LNCaP clone FGC (cell line): ENCODE results near the gene SV2B.

Source experiments
- DNase-seq: peaks from one replicate; pipeline ENCODE4 v3.0.0-alpha.2; 2011; ENCODE audit warnings: low read depth
- H3K4me3 ChIP-seq: 2 replicates; pipeline ENCODE4 v1.5.1; 2011; ENCODE audit warnings: mild to moderate bottlenecking, low read depth, low read length, control low read depth
- CTCF ChIP-seq: IDR thresholded peaks from 2 replicates; pipeline ENCODE4 v1.5.1; 2012; ENCODE audit warnings: mild to moderate bottlenecking; ENCODE audit not compliant: control insufficient read depth, insufficient read depth; ENCODE audit errors: extremely low read depth

Gene SV2B

GRCh38 chr15:91114301-91114700, 14.2 kb downstream of the SV2B start:
- no peak for DNase-seq
- no peak for TF ChIP-seq CTCF
- H3K4me3 ChIP-seq, result no peak overlapping the region

DNA sequence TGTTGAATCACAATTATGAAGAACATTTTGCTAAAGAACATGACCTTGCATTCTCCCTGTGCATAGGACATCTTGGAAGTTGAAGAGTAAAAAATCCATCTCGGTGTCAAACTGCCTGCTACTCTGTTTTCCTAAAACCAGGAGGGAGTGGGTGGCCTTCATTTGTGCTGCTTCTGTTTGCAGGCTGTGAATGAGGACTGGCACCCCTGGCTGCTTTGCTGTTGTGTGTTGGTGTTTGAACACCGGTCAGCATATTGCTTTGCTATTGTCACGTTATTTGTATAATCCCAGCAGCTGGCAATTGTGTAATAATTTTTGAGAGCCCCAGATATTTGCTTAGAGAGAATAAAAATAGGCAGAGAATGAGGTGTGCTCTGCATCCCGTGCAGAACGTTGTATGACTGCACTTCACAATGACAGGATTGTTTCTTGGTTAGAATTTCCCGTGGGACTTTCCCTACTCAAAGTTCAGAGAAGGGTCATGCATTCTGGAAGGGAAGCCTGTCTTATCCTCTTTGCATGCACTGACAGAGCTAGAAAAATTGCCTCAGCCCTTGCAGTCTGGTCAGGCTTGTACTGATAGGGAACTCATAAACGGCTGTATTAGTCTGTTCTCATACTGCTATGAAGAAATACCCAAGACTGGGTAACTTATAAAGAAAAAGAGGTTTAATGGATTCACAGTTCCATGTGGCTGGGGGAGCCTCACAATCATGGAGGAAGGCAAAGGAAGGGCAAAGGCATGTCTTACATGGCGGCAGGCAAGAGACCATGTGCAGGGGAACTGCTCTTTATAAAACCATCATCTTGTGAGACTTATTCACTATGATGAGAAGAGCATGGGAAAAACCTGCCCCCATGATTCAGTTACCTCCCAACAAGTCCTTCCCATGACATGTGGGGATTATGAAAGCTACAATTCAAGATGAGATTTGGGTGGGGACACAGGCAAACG, 16.3 kb downstream of the SV2B start:
- no peak overlapping the region for H3K4me3 ChIP-seq
- no peak for DNase-seq
- TF ChIP-seq CTCF, result no peak

DNA sequence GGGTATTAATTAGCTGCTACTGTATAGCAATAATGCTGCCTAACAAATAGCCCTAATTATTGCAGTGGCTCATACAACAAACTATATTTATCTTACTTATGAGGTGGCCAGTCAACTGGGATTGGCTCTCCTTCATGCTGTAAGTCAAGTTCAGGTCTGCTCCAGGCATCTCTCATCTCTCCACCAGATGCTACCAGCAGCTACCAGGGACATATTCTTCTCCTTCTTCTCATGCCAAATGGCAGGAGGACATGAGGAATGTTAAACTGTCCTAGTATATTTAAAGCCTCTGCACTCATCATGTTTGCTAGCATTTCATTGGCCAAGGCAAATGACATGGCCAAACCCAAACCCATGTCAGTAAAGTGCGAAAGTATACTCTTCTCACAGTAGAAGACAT, 17.3 kb downstream of the SV2B start:
- DNase-seq, result no peak
- TF ChIP-seq CTCF, result no peak
- no peak overlapping the region for H3K4me3 ChIP-seq

GRCh38 chr15:91118817-91119590, 18.9 kb downstream of the SV2B start:
- no peak for TF ChIP-seq CTCF
- no peak overlapping the region for H3K4me3 ChIP-seq
- no peak for DNase-seq

DNA sequence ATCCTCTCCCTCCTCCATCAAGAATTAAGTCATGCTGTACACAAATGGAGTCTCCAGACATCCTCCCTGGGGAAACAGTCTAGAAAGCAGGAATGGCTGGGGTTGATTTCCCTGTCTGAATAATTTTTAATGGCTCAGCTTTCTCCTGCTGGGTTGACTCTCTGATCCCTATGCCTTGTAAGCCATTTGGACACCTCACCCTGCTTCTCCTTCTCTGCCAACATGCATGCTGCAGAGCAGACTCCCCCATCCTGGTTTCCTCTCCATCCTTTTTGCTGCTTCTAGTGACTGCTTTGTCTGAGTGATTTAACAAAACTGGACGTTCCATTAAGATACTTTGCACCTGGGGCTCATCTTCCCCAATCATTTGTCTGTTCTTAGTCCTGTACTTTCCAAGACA, 22.2 kb downstream of the SV2B start:
- no peak for TF ChIP-seq CTCF
- H3K4me3 ChIP-seq, result no peak overlapping the region
- no peak for DNase-seq

GRCh38 chr15:91124132-91124531, 24.1 kb downstream of the SV2B start:
- no peak for TF ChIP-seq CTCF
- DNase-seq, result no peak
- no peak overlapping the region for H3K4me3 ChIP-seq

DNA sequence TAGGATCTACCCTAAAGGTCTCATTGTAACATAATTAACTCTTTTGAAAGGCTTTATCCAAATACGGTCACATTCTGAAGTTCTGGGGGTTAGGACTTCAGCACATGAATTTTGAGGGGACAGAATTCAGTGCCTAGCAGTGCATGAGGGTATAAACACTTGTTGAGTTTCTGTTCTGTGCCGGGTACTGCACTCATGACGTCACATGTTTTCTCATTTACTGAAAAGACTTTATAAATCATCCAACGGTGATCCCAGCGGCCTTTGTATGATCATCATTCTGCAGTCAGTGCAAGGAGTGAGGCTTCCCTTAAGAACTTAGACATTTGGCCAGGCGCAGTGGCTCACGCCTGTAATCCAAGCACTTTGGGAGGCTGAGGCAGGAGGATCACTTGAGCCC, 25.1 kb downstream of the SV2B start:
- DNase-seq, result no peak
- TF ChIP-seq CTCF, result no peak
- no peak overlapping the region for H3K4me3 ChIP-seq
